Upper lobe of right lung (tissue), 1 donor: ENCODE measurements around the gene PRKAA1. TPM values are rescaled to one million over a fixed set of nuclear protein-coding genes. Genes with fewer than 3 reads are reported as not detected.

Experiments
- ATAC-seq: fragments of 200-7000 bp; cut with Tn5 transposase; one replicate; pipeline ENCODE4 v1.9.1; 2020; ENCODE audit warnings: mild to moderate bottlenecking, moderate library complexity
- DNase-seq: peaks from one replicate; pipeline ENCODE4 v3.0.0-alpha.2; 2020
- H3K27ac ChIP-seq: fragments of 200-600 bp; one replicate; pipeline ENCODE4 v1.8.0; 2022
- H3K27me3 ChIP-seq: fragments of 200-600 bp; one replicate; pipeline ENCODE4 v1.8.0; 2022; ENCODE audit warnings: mild to moderate bottlenecking
- H3K36me3 ChIP-seq: fragments of 200-600 bp; one replicate; pipeline ENCODE4 v1.8.0; 2022
- H3K4me1 ChIP-seq: fragments of 200-600 bp; one replicate; pipeline ENCODE4 v1.8.0; 2022
- H3K4me3 ChIP-seq: fragments of 200-600 bp; one replicate; pipeline ENCODE4 v1.8.0; 2022; ENCODE audit warnings: mild to moderate bottlenecking
- H3K9me3 ChIP-seq: fragments of 200-600 bp; one replicate; pipeline ENCODE4 v1.8.0; 2022
- intact Hi-C: fragments of 100-400 bp; cut with DNase I; formaldehyde crosslinking; loops from one replicate; pipeline ENCODE4 v1.11.0; 2022
- total RNA-seq: library from RNA; stranded (reverse); fragmentation: NEBNext Ultra II Directional; extraction: Animal tissue kit (Norgen Biotek cat#: 25700); gene quantifications from one replicate; pipeline ENCODE4 v1.2.1, GENCODE V29; 2021
- TF ChIP-seq, protein P1 (sequence below): fragments of 200-600 bp; IDR thresholded peaks from one replicate; pipeline ENCODE4 v1.8.0; 2022; ENCODE audit warnings: antibody characterized with exemption
- donor health status: DM: no; HTN: yes; CAD: no; lungs with severe emphysema.

The PRKAA1 gene
- total RNA-seq, 1 donor from 2014 or later: 83.0 TPM

DNA sequence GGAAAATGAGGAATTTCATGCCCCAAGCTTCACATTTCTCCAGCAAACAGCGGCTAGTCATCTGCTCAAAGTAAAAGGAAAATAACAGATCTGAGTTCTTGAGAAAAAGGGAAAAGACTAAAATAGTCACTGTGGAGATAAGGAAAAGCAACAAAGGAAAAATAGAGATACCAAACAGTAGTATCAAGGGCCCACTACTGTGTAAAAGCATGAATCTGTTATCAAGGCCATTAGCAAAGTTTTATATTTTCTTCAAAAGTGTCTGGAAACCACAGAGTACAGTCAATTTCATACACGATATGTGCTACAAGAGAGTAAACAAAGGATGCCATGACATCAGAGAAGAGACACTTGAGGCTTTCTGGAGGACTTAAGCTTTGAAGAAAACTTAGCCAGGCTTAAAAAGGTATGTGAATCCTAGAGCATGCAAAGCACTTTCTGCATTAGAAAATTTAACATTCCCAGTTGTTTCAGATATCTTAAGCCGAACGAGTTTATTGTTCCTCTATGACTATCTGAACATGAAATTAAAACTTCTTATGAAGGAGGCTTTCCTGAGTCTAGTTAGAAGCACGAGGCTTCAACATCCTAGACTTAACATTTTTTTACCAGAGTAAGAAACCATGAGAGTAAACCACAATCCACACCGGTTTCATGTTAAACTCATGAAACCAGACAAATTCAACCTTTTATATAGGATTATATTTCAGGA, 43.6 kb downstream of the PRKAA1 start:
- no peaks in the 10 kb centered on the region for H3K36me3 ChIP-seq
- ATAC-seq (peak; percentile 3), DNase-seq (no peak)
- intact Hi-C loops: no loop called here
- H3K27me3 ChIP-seq: no peaks in the 10 kb centered on the region
- H3K27ac ChIP-seq: peak overlapping the region; percentile 86
- H3K4me1 ChIP-seq: peaks cover 10% of the 10 kb centered on the region
- H3K4me3 ChIP-seq: peak overlapping the region; percentile 75
- H3K9me3 ChIP-seq: no peaks in the 10 kb centered on the region
- TF ChIP-seq, protein P1, sequence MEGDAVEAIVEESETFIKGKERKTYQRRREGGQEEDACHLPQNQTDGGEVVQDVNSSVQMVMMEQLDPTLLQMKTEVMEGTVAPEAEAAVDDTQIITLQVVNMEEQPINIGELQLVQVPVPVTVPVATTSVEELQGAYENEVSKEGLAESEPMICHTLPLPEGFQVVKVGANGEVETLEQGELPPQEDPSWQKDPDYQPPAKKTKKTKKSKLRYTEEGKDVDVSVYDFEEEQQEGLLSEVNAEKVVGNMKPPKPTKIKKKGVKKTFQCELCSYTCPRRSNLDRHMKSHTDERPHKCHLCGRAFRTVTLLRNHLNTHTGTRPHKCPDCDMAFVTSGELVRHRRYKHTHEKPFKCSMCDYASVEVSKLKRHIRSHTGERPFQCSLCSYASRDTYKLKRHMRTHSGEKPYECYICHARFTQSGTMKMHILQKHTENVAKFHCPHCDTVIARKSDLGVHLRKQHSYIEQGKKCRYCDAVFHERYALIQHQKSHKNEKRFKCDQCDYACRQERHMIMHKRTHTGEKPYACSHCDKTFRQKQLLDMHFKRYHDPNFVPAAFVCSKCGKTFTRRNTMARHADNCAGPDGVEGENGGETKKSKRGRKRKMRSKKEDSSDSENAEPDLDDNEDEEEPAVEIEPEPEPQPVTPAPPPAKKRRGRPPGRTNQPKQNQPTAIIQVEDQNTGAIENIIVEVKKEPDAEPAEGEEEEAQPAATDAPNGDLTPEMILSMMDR: no peak

- Histone ChIP-seq H3K27ac (no peak overlapping the region), H3K9me3 (no peaks in the 10 kb centered on the region), H3K36me3 (peaks cover 5% of the 10 kb centered on the region), H3K4me3 (no peak overlapping the region), H3K27me3 (no peaks in the 10 kb centered on the region), H3K4me1 (peaks cover 10% of the 10 kb centered on the region)
- no peak for ATAC-seq
- TF ChIP-seq, protein P1: no peak
- intact Hi-C loops: no loop called here
- DNase-seq: no peak
Observed at GRCh38 chr5:40746703-40747102, 51.5 kb downstream of the PRKAA1 start.

DNA sequence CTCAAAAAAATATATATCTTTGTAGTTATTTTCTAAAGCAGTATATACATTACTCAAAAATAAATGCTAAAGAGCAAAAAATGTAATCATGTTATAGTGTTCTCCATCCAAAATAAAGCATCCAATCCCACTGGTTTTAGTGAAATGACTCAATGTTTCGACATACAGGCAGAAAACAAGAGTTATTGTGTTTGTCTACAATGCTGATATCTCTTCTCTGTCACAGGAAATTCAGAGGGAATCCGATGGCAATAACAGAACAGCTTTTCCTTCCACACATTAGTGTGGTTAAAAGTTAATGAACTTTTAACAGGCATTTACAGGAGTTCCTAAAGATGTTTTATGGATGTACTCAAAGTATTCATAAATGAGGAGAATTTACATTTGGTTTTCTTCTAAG, 54.4 kb downstream of the PRKAA1 start:
- no peaks in the 10 kb centered on the region for H3K9me3 ChIP-seq
- H3K4me3 ChIP-seq: no peak overlapping the region
- peaks cover 10% of the 10 kb centered on the region for H3K4me1 ChIP-seq
- peaks cover 18% of the 10 kb centered on the region for H3K36me3 ChIP-seq
- H3K27ac ChIP-seq: no peak overlapping the region
- ATAC-seq (no peak), DNase-seq (no peak)
- intact Hi-C loops: no loop called here
- TF ChIP-seq, protein P1: no peak
- H3K27me3 ChIP-seq: no peaks in the 10 kb centered on the region

GRCh38 chr5:40738502-40738901, 59.7 kb downstream of the PRKAA1 start:
- intact Hi-C loops: no loop called here
- TF ChIP-seq, protein P1: no peak

DNA sequence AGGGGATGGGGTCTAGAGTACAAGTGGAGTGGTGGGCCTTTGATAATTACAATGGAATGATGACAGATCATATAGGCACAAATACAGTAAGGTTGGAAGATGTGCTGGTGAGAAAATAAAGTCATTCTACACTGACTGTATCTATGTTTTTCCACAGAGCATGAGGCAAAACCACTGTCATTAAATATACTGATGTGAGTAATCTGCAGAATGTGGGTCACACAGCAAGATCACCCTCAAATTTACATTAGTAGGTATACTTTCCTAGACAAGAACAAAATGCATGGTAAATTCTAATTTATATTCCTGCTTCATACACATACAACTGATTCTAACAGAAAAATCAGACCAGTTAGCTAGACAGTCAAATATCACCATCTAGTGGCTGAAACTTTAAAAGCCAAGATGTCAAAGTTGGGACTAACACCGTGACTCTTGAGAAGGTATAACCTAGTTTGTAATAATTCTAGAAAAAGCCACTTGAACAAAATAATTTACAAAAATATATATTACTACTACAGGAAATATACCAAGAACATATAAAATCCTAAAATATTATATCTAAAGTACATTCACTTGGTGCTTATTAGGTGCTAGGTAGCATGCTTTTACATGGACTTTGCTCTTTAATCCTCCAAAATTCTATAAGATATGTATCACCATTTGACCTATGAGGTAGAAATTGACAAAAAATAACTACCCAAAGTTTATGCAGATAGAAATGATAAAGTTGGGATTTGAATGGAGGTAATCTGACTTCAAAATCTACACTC, 61.9 kb downstream of the PRKAA1 start:
- H3K4me1 ChIP-seq: peaks cover 28% of the 10 kb centered on the region
- H3K9me3 ChIP-seq: no peaks in the 10 kb centered on the region
- ATAC-seq (peak; percentile 70), DNase-seq (no peak)
- H3K27ac ChIP-seq: no peak overlapping the region
- no peak overlapping the region for H3K4me3 ChIP-seq
- H3K27me3 ChIP-seq: no peaks in the 10 kb centered on the region
- intact Hi-C loops: no loop called here
- peaks cover 8% of the 10 kb centered on the region for H3K36me3 ChIP-seq
- TF ChIP-seq, protein P1: peak; percentile 77

More at GRCh38 chr5:40738502-40738901, 59.7 kb downstream of the PRKAA1 start:
- no peaks in the 10 kb centered on the region for H3K27me3 ChIP-seq
- H3K9me3 ChIP-seq: no peaks in the 10 kb centered on the region
- no peak for ATAC-seq
- peaks cover 13% of the 10 kb centered on the region for H3K36me3 ChIP-seq
- no peak for DNase-seq
- no peak overlapping the region for H3K4me3 ChIP-seq
- H3K27ac ChIP-seq: no peak overlapping the region
- H3K4me1 ChIP-seq: peaks cover 26% of the 10 kb centered on the region
